GM21825 (cell line): ENCODE measurements around the gene CYP26C1.

ENCODE experiments used
- ATAC-seq: cut with Tn5 transposase; IDR thresholded peaks from one replicate; pipeline ENCODE4 v1.9.1; 2021; ENCODE audit warnings: mild to moderate bottlenecking, moderate library complexity; ENCODE audit not compliant: unreplicated experiment

Gene CYP26C1, protein sequence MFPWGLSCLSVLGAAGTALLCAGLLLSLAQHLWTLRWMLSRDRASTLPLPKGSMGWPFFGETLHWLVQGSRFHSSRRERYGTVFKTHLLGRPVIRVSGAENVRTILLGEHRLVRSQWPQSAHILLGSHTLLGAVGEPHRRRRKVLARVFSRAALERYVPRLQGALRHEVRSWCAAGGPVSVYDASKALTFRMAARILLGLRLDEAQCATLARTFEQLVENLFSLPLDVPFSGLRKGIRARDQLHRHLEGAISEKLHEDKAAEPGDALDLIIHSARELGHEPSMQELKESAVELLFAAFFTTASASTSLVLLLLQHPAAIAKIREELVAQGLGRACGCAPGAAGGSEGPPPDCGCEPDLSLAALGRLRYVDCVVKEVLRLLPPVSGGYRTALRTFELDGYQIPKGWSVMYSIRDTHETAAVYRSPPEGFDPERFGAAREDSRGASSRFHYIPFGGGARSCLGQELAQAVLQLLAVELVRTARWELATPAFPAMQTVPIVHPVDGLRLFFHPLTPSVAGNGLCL

DNA sequence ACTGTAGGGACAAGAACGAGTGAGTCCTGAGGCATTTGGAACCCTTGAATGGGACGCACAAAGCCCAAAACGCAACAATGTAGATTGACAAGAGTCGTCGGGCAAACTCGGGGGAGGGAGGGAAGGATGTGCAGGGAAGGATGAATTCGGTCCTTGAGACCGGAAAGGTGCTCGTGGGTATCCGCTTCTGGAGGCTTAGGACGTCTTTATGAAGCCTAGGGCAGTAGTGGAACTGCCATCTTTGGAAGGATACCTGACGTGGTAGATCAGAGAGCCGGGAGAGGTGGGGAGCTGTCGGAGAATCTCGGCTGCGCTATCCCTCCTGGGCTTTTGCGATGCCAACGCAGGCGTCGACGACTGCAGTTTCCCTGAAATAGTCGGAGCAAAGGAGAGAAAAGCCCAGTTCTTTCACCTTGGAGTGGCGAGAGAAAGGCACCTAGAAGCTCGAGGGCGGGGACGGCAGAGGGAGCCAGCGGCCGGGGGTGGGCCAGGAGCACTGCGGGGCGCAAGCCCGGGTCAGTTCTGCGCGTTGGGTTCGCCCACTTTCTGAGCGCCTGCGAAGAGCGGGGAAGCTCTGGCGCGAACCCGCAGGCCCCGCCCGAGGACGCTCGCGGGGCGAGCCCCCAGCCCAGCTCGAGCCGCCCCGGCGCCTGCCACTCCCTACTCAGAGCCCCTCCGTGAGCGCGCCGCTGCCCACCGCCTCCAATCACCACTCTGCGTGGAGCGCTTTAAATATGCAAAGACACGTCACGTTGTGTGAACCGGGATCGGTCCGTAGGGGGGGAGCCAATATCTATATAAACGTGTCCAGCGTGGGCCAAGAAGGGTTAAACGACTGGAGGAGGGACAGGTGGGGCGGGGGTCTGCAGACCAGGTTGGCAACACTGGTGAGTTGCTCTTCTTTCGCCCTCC lies at the start of gene CYP26C1:
Gene CYP26C1 (plus strand): TSS at position 824 of the 912 bp plus-strand sequence. CDS start 466 bp downstream, outside the sequence.
- ATAC-seq: no peak

DNA sequence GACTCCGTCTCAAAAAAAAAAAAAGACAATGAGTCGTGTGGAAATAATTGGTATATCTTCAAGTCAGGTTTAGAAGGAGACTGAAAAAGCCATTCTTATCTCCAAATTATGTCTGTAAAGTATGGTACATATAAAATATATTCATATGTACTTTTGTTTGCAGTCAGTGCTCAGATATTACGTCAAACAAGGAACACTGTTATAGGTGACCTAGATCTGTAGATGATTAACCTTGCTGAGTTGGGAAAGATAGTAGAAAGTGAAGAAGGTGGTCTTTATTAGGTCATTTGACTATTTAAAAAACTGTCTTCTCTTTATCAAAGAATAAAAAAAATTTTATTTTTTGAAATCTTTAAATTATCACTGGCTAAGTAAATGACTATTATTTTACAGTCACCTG lies 44.9 kb upstream of the CYP26C1 start:
- ATAC-seq: no peak

DNA sequence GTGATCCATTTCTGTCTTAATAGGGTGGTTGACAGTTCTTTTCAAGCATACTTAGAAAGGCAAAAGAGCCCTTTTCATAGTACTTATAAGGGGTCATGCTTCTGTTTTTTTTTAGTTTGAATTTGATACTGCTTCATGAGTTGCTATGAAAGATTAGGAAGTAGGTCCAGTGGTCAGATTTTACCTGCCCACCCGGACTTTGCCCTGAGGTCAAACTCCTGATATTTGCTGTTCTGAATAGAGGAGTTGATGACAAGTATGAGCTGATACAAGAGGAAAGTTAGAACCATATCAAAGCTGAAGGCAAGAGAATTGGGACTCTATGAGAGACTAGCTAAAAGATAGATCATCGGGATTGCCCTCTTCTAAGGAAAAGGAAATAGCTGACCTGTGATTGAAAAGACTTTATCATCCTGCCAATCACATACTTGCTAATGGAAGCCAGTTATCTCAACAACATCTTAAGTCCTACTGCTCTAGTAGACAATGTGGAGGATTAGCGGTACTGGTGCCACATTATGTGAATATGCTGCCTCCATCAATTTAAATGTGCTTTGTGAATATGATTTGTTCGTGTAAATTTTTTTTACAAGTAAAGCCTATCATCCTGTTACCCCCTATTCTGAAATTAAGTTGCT lies 37.5 kb upstream of the CYP26C1 start:
- ATAC-seq: no peak

DNA sequence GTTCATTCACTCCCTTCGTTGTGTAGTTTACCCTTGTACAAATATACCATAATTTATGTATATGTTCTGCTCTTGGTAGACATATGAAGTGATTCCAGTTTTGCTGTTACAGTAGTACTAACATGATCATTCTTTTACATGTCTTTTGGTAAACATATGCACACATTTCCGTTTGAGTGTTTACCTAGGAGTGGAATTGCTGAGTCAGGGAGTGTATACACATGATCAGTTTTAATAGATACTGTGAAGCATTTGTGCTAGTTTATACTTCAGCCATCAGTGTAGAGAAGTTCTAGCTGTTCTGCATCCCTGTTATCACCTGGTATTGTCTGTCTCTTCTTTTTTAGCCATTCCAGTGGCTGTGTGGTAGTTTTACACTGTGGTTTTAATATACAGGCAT lies 34.5 kb upstream of the CYP26C1 start:
- ATAC-seq: no peak

DNA sequence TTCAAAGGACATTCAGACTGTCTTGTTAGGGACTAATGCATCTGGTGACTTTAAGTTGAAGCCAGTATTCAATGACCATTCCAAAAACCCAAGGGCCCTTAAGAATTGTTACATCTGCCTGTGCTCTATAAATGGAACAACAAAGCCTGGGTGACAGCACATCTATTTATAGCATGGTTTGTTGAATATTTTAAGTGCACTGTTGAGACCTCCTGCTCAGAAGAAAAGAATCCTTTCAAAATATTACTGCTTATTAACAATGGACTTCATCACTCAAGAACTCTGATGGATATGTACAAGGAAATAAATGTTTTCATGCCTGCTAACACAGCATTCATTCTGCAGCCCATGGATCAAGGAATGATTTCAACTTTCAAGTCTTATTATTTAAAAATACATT lies 33.1 kb upstream of the CYP26C1 start:
- ATAC-seq: no peak

DNA sequence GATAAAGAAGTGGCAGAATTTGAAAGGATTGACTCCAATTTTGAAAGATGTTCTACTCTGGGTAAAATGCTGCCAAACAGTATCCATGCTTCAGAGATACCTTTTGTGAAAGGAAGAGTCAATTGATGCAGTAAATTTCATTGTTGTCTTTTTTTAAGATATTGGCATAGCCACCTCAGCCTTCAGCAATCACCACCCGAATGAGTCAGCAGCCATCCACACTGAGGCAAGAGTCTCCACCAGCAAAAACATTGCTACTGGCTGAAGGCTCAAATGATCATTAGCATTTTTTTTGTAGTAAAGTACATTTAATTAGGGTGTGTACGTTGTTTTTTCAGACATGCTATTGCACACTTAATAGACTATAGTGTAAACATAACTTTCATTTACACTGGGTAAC lies 31.7 kb upstream of the CYP26C1 start:
- ATAC-seq: no peak

DNA sequence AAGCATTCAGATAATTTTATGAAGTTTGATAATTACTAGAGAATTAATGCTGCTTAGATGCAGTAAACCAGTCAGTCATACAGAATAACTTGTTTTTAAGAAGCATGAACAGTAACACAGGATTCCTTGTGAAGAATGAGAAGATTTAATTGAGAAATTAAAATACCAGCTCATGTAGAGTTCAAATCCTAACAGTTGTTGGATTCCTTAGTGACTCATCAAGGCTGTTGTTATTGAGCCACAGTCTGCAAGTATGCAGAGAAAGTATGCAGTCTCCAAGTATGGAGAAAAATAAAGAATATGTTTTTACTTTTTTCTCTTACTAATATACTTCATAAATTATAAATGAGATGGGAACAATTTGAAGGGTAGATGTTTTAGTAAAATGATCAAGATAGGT lies 30.2 kb upstream of the CYP26C1 start:
- no peak for ATAC-seq

DNA sequence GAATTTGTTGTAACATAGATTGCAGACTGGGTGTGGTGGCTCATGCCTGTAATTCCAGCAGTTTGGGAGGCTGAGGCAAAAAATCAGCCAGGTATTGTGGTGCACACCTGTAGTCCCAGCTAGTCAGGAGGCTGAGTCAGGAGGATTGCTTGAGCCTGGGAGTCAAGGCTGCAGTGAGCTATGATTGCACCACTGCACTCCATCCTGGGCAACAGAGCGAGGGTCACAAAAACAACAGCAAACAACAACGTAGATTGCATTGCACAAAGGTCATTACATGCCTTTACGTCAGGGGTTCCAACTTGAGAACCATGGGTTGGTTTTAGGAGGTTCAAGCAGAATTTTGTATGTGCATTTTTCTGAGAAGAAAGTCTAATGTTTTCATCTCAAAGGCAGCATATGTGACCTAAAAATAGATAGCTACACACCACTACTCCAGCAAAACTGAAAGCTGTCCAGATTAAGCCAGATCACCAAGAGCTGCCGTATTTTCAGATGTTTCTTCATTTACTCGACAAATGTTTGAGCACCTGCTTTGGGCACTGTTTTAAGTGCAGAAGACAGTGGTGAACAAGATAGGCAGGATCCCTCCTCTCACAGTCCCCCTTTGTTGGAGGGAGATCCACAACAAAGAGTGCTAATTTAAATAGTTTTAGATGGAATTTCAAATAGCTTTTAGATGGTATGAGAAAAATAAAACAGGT lies 28.3 kb upstream of the CYP26C1 start:
- ATAC-seq: no peak

DNA sequence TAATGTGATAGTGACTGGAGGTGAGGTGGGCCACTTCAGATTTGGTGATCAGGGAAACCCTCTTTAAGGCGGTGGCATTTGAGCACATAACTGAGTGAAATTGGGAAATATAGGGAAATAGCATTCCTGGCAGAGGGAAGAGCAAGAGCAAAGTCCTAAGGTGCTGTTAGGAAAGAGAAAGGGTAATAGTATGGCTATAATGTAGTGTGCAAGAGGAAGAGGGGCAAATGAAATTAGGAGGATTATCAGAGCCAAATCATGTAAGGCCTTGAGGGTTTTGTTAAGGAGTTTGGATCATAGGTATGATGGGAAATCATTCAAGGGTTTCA lies 27.8 kb upstream of the CYP26C1 start:
- no peak for ATAC-seq

DNA sequence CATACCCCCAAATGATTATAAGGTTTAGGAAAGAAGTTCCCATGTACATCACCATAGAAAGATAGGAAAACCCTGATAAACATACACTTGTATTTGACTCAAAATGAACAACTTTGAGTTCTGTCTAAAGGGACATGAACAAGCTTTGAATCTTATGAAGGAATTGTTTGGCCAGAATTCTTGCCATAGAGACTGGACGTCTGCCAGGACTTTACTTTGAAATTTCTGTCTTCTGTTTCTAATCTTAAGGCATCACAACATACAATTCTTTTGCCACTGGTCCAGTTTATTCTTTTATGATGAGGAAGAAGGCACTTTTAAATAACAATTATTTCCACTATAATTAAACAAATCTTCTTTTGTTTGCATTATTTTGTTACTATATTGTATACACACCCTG lies 26.2 kb upstream of the CYP26C1 start:
- ATAC-seq: no peak

DNA sequence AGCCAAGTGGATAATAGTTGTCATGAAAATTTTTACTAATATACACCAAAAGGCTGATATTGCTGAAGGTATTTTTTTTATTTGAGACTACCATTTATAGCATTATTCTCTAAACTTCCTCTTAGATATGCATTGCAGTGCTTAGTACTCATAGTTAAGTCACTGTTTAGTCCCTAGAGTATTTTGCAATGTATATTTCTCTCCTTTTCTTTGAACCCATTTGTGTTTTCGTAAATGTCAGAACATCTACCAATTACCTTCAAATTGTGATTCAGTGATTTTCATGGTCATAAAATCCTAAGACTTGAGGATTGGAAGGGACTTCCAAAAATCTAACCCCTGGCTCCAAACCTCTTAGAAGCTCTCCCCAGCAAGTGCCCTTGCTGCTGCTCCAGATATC lies 21.5 kb upstream of the CYP26C1 start:
- no peak for ATAC-seq

DNA sequence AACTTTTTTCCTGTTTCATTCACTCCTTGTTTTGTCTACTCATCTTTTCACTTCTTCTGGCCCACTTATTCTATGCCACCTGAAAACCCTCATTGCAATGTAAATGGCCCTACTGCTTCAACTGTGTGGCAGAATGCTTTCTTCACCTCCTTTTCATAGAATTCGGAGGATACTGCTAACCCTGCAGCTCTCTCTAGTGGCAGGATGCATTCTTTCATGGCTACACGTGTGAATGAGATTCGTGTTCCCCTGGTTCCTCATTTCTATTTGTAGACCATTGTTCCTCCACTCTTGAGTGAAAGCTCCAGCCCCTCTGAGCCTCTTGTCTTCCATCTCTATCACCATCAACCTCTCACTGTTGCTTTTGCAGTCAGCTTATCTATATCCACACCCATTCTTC lies 20.9 kb upstream of the CYP26C1 start:
- no peak for ATAC-seq

DNA sequence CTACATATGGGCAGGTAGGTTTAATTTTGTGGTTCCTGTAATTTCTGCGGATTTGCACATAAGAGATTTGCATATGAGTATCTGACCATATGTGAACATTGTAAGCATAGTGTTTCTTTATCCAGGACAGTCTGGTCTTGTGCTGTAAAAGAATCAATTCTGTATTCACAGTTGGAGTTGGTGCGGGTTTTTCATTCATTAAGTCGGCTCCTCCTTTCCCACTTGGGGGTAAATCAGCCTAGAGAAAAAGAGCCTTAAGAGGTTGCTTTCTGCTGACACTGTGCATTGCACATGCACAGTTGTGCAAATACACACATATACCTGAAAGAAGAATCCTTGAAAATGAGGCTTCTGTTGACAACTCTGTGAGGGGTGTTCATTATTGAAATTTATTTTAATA lies 6.1 kb upstream of the CYP26C1 start:
- ATAC-seq: no peak

DNA sequence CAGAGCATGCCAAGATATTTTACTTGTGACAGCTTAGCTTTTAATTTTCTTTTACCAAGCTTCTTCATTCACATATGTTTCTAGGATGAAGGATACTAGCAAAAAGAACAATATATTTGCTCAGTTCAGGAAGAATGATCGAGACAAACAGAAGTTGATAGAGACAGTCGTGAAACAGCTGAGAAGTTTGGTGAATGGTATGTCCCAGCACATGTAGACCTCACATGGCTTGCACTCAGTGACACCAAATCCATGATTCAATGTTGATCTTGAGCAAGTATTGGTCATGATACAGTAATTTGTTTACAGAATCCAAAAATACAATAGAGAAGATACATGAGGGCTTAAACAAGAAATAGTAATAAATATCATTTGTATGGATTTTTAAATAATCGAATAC lies 2.5 kb upstream of the CYP26C1 start:
- no peak for ATAC-seq

DNA sequence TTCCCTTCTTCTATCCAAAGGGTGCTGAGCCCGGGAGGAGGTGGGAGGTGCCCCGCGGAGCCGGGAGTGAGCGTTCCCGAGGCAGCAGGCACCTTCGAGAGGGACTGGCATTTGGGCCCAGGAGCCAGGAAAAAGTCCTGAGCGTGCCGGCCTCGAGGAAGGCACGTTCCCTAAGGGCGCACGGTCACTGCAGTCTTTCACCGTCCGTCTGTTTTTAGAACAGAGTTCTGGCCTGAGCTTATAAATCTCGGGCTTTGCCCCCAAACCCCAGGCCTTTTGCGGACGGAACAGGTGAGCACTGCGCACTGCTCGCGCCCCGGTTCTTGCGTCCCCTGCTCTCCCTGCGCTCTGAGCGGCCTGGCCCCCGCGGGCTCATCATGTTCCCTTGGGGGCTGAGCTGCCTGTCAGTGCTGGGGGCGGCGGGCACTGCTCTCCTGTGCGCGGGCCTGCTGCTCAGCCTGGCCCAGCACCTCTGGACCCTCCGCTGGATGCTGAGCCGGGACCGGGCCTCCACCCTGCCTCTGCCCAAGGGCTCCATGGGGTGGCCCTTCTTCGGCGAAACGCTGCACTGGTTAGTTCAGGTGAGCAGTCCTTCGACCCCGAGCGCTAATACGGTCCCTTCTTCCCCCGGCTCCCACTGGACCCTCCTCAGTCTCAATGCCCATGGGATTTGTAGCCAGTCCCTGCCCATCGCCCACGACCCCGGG lies 442 bp downstream of the CYP26C1 start:
- ATAC-seq: no peak

DNA sequence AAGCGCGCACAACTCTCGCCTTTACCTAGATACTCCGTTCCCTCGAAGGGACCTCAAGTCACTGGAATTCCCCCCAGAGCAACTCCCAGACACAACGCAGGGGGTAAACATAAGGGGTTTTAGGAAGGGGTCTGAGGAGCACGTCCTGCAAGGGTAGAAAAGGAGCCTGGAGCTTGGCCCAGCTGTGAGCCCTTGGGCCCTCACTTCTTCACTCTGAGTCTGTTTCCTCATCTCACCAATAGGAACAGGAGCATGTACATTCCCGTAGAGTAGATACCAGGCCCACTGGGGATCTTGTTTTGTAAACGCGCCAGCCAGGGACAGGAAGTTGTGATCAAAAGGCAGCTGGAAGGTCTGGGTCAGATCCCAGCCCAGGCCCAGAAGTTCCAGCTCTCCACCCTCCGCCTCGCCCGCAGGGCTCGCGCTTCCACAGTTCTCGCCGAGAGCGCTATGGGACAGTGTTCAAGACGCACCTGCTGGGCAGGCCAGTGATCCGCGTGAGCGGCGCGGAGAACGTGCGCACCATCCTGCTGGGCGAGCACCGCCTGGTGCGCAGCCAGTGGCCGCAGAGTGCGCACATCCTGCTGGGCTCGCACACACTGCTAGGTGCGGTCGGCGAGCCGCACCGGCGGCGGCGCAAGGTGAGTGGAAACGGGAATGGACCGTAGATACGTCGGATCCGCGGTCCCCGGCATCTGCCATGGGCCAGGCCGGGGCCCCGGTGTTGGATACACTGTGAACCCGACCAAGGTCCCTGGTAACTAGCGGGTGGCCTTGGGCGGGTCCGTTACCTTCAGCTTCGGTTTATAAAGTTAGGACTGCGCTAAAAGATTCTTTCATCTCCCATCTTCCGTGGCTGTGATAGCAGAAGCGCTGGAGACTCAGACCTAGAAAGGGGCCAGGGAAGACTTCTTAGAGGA lies 1.3 kb downstream of the CYP26C1 start:
- no peak for ATAC-seq

DNA sequence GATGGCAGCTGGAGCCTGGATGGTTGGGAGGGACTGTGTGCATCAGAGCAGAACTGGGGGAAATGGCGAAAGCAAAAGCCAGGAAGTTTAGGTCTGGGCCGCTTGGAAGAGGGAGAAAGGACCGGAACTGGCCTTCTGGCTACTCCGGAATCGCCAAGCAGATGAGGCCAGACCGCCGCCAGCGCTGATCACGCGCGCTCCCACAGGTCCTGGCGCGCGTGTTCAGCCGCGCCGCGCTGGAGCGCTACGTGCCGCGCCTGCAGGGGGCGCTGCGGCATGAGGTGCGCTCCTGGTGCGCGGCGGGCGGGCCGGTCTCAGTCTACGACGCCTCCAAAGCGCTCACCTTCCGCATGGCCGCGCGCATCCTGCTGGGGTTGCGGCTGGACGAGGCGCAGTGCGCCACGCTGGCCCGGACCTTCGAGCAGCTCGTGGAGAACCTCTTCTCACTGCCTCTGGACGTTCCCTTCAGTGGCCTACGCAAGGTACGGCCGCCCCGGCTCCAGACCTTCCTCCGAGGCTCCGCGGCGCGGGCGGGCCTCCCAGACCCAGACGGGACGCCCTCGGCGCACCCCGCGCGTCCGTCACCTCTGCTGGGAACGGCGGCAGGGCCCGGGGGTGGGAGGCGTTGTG lies 2.0 kb downstream of the CYP26C1 start:
- ATAC-seq: no peak

DNA sequence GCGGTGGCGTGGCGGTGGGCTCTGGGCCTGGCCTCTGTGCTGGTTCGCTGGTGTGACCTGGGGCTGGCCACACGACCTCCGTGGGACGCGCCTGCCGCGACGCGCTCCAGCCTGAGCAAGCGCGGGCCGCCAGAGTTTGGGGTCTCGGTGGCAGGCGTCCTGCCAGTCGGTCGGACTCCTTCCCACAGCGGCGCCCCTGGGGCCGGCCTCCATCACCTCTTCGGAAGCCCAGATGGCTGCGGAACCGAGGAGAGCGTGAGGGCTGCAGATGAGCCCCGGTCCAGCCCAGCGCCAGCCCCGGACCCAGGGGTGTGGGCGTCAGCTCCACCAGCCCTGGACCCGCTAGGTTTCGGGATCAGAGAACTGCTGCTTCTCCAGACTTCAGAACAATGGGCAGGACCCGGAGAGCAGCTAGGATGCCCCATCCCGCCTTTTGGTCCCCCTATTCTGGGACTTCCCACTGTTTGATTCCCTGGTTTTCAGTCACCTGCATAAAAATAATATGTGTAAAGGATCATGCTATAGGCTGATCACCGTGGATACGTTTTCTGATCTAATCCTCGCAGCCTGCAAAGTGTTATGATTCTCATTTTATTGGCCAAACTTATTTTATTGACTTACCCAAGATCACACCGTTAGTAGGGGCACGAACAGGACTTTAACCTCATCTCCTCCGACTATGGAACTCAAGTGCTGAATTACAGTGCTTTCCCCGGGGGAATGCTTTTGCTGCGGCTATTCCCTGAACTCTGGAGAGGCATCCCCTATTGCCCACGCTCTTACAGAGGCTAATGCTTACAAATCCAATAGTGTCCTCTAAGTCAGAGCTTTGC lies 2.8 kb downstream of the CYP26C1 start:
- ATAC-seq: no peak
